GM18508 (cell line): Measurements from ENCODE around the gene YIPF1.

Source experiments
- ATAC-seq: cut with Tn5 transposase; IDR thresholded peaks from one replicate; pipeline ENCODE4 v1.9.1; 2021; ENCODE audit warnings: moderate number of reproducible peaks; ENCODE audit not compliant: insufficient read depth, unreplicated experiment

YIPF1 gene

DNA sequence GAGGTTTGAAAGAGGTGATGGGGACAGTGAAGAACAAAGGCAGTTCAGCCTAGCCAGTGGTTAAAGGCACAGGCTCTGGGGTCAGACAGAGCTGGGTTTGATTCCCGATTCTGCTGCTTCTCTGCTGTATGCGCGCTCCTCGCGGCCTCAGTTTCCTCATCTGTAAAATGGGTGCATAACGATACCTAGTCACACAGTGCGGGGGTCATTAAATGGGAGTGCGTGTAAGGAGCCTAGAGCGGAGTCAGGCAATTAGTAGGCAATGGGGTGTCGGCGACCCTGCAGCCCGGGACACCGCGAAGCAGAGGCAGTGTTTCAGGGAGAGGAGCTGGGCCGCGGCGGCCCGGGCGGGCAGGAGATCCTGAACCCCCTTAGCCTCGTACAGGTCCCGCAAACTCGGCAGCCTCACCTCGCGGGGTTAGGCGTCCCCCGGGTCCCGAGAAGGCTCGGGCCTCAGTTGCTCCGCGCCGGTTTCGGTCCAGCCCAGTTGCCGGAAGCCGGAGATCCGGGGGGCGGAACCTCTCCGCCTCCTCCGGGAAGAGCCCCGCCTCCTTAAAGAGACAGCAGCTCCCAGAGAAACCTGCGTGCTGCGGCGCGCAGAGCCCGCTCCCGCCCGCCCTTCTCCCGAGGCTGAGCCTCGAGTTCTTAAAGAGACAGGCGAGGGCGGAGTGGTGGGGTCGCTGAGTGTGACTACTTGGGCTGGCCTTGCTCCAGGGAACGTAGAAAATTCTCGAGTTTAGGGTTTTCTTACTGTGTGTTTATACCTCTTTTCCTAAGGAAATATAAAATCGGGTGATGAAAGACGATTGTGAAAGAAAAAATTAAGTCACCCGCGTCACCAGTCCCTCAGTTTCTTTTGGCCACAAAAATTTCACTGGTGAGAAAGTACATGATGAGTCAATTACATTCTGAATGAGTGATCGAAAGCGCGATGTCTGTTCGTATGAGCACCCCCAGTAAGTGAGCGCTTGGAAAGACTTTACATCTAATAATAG lies at the start of gene YIPF1:
Gene YIPF1, minus strand, starts transcription at position 494 of the 995 bp plus-strand sequence. CDS start 860 bp downstream, outside the sequence.
- peak; percentile 55 for ATAC-seq

DNA sequence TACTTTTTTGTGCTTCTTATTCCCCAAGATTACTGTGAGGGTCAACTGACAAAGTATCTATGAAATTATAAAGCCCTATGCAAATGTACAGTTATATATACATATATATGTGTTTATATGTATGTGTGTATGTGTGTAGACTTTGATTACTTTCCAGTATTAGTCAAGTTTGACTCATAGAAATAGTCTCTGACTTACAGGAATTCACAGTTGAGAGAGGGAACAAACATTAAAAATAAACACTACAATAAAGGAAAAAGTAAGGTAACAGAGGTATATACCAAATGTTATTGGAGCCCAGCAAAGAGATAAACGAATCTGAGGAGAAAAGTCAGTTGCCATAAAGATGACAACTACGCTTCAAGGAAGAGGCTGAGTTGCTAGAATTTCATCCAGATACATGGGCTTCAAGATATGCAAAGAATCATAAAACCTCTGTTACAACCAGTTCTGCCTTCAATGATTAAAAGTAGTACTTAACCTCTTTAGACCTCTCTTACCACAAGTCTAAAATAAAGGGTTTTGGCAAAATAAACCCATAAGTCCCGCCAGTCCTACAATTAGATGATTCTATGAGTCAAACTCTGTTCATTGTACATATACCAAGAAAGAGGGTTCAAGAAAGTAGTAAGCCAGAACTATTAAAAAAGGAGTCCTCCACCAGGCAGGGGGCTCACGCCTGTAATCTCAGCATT lies 48.7 kb upstream of the YIPF1 start:
- no peak for ATAC-seq

- ATAC-seq: no peak
Observed at GRCh38 chr1:53936430-53936829, 46.8 kb upstream of the YIPF1 start.

GRCh38 chr1:53934170-53934765 lies 44.7 kb upstream of the YIPF1 start:
- no peak for ATAC-seq

GRCh38 chr1:53931523-53931922 lies 41.9 kb upstream of the YIPF1 start:
- no peak for ATAC-seq

- ATAC-seq: no peak
Observed at GRCh38 chr1:53930932-53931331, 41.3 kb upstream of the YIPF1 start.

- no peak for ATAC-seq
Observed at GRCh38 chr1:53929246-53929960, 39.8 kb upstream of the YIPF1 start.

- ATAC-seq: no peak
Observed at GRCh38 chr1:53927376-53927881, 37.8 kb upstream of the YIPF1 start.

DNA sequence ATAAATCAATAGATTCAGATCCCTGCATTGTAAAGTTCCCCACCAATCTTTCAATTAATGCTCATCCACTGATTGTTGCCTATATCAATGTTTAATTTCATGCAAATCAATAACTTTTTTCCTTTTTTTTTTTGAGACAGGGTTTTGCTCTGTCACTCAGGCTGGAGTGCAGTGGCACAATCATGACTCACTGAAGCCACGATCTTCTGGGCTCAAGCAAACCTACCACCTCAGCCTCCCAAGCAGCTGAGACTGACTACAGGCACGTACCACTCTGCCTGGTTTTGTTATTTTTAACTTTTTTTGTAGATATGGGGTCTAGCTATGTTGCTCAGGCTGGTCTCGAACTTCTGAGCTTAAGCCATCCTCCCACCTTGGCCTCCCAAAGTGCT lies 30.1 kb upstream of the YIPF1 start:
- no peak for ATAC-seq

- no peak for ATAC-seq
Observed at GRCh38 chr1:53918343-53918742, 28.7 kb upstream of the YIPF1 start.

DNA sequence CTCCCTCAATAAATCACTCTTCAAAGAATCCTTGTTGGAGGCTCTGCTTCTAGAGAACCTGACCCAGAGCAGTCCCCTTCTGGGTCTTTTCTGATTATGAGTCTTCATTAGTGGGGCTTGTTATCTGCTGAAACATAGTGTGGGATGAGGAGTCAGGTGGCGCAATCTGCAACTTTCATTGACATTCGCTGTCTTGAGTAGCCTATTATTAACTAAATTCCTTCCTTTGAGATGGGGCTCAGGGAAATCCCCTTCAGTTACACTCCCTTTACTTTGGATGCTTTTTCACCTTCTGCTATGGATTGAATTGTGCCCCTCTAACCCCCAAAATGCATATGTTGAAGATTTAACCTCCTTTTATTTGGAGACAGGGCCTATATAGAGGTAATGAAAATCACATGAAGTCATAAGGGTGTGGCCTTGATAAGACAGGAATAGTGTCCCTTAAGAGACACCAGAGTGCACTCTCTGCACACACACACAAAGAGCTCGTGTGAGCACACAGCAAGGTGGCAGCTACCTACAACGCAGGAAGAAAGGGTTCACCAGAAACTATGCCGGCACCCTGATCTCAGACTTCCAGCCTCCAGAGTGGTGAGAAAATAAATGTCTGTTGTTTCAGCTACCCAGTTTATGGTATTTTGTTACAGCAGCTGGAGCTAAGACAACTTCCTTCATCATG lies 23.9 kb upstream of the YIPF1 start:
- ATAC-seq: no peak

- ATAC-seq: no peak
Observed at GRCh38 chr1:53911442-53911841, 21.8 kb upstream of the YIPF1 start.

DNA sequence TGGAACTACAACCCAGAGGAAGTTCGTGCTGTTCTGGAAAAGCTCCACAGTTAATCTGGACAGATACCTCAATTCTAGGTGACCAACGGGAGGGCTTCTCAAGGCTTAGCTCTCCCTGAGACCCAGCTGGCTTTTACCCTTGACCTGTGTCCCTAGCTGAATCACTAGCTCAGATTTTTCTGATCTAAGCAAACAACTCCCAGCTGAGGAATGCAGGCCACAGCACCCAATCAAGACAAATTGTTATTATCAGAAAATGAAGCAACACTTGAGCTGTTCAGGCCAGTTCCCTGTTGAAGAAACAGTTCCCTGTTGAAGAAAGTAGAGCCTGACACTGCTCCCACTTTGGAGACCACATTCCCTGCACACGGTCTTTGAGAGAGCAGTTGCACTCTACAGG lies 20.3 kb upstream of the YIPF1 start:
- ATAC-seq: no peak

GRCh38 chr1:53906121-53906520 lies 16.5 kb upstream of the YIPF1 start:
- ATAC-seq: no peak

- no peak for ATAC-seq
Observed at GRCh38 chr1:53905509-53905908, 15.9 kb upstream of the YIPF1 start.

DNA sequence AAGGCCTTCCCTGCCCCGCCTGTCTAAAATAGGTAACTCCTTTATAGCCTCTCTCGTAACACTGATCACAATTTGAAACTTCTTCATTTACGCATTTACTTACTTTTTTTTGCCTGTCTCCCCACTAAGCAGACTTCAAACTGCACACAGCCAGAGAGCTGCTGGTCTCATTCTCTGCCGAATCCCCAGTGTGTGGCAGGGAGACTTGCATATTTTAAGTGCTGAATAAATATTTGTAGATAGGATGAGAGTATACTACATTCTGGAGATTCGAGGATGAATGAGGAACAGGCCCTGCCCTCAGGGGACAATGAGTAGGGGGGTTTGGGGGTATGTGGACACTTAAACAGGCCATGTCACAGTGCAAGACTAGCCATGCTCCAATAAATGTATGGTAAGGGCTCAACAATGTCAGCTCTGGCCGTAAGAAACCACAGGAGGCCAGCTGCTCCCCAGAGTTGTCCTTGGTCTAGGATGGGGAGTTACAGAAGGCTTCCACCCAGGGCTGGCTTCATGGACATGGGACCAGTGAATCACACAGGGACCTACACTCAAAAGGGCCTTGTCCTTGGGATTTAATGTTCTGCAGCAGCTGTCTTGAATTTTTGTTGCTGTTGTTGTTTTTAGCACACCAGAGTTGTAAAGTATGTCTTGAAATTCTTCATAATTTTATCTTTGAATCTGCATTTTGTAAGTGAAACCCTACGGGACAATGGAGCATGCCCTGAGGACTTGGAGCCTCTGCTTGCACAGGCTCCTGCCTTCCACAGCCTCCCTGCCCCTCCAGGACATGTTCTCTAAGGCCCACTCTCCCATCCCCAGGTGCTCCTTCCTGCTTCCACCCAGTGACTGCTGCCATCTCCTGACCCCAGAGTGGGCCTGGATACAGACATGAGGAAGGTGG lies 12.9 kb upstream of the YIPF1 start:
- ATAC-seq: no peak

DNA sequence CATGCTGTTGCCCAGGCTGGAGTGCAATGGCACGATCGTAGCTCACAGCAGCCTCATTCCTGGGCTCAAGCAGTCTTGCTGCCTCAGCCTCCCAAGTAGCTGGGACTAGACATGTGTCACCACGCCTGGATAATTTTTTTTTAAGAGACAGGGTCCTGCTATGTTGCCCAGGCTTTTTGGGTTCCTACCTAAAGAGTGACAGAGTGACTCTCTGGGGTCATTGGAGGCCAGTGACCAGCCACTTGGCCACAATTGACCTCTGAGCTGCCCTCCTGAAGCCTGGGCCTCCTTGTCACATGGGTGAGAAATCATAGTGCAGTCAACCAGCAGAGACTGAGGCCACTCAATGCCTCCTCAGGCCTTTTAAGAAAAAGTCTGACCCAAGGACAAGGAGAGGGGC lies 10.1 kb upstream of the YIPF1 start:
- ATAC-seq: no peak

DNA sequence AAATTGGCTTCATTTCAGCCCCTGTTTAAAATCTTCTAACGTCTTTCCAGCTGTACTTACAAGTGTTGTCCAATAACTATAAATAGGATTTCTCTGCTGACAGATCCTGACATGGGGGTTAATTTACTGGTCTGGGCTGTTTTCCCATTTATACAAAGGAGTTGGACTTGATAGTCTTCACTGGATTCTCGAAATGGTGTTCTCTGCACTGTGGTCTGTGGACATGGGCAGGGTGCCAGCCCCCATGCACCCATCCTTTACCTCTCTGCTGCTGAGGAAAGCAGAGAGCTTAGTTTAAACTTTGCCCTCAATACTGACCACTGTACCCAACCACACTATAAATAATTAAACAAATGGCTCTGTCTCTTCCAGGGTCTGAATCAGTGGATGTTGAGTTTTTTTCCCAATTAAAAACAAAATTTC lies 9.6 kb upstream of the YIPF1 start:
- no peak for ATAC-seq
